ENCODE measurements around the gene LHPP.

- TF ChIP-seq CTCF (conservative IDR thresholded peaks at IDR 0.05) (no peak), ZFX (IDR thresholded peaks at IDR 0.05) (no peak)
Measured at GRCh38 chr10:124541076-124541903, 79.7 kb downstream of the LHPP start.
